PFSK-1 (cell line): Measurements from ENCODE around the gene IDH3A.

ENCODE experiments used
- POLR2AphosphoS5 ChIP-seq: IDR thresholded peaks from 2 replicates; pipeline ENCODE4 v1.6.1; 2012; ENCODE audit warnings: low read depth, mild to moderate bottlenecking, control low read depth, low read length, moderate library complexity
- SIN3A ChIP-seq: IDR thresholded peaks from 2 replicates; pipeline ENCODE4 v1.6.1; 2012; ENCODE audit warnings: mild to moderate bottlenecking, low read length, moderate library complexity, borderline replicate concordance; ENCODE audit not compliant: insufficient read depth
- TAF1 ChIP-seq: IDR thresholded peaks from 2 replicates; pipeline ENCODE4 v1.6.1; 2012; ENCODE audit warnings: low read length, control low read depth, borderline replicate concordance; ENCODE audit not compliant: insufficient read depth

- TF ChIP-seq POLR2AphosphoS5 (0 out of 2 replicates have a peak, but pooled peaks have one; percentile 35), SIN3A (no peak), TAF1 (no peak)
Measured at GRCh38 chr15:78131295-78132061, 17.7 kb upstream of the IDH3A start, which contains the start of gene CIB2.
